K562 (cell line): Measurements from ENCODE around the gene GPSM3.

Experiments used
- CREM ChIP-seq: IDR thresholded peaks from 2 replicates; pipeline ENCODE4 v1.6.1; 2014; ENCODE audit warnings: antibody characterized with exemption, low read depth
- ELK1 ChIP-seq: sonication (generic); formaldehyde crosslinking; IDR thresholded peaks from 2 replicates; pipeline ENCODE4 v1.8.1; 2022; ENCODE audit warnings: missing genetic modification reagents
- ETS2 ChIP-seq: IDR thresholded peaks from 2 replicates; pipeline ENCODE4 v1.6.1; 2016; ENCODE audit warnings: borderline replicate concordance, missing genetic modification characterization, mild to moderate bottlenecking, moderate library complexity, missing compliant biosample characterization; ENCODE audit not compliant: poor library complexity, severe bottlenecking
- NCOR1 ChIP-seq: fragments of 450-650 bp; IDR thresholded peaks from 2 replicates; pipeline ENCODE4 v1.6.1; 2016; ENCODE audit warnings: mild to moderate bottlenecking, moderate library complexity
- NFIC ChIP-seq: fragments of 450-650 bp; IDR thresholded peaks from 2 replicates; pipeline ENCODE4 v1.6.1; 2017; ENCODE audit warnings: mild to moderate bottlenecking, inconsistent platforms
- POLR2A ChIP-seq: fragments of 450-650 bp; conservative IDR thresholded peaks from 2 replicates; pipeline ENCODE4 v1.6.1; 2016
- PTTG1 ChIP-seq: fragments of 450-650 bp; IDR thresholded peaks from 2 replicates; pipeline ENCODE4 v1.6.1; 2016; ENCODE audit warnings: low read depth, mild to moderate bottlenecking, missing genetic modification characterization, missing compliant biosample characterization
- RCOR1 ChIP-seq, 2 experiments: IDR thresholded peaks; 2 replicates each; pipeline ENCODE4 v1.6.1; 2012; ENCODE audit warnings: low read depth in 2 of 2, low read length in 2 of 2, borderline replicate concordance in 1 of 2, improper control_type of control experiment in 1 of 2
- RFX5 ChIP-seq: IDR thresholded peaks from 2 replicates; pipeline ENCODE4 v1.6.1; 2011; ENCODE audit warnings: low read depth, mild to moderate bottlenecking, improper control_type of control experiment, low read length
- STAT5B ChIP-seq: fragments of 250-450 bp; sonication (Bioruptor Pico); IDR thresholded peaks from 2 replicates; pipeline ENCODE4 v1.8.0; 2021; ENCODE audit warnings: mild to moderate bottlenecking, inconsistent platforms
- ZBTB1 ChIP-seq: sonication (generic); formaldehyde crosslinking; IDR thresholded peaks from 2 replicates; pipeline ENCODE4 v1.8.1; 2023; ENCODE audit warnings: missing genetic modification reagents, low read depth, mild to moderate bottlenecking, borderline replicate concordance
- ZFX ChIP-seq: sonication (generic); formaldehyde crosslinking; IDR thresholded peaks from 2 replicates; pipeline ENCODE4 v1.8.0; 2022; ENCODE audit warnings: mild to moderate bottlenecking, missing genetic modification reagents, moderate library complexity
- ZNF778 ChIP-seq: fragments of 450-650 bp; formaldehyde crosslinking; IDR thresholded peaks from 2 replicates; pipeline ENCODE4 v1.4.0; 2020; ENCODE audit warnings: mild to moderate bottlenecking, moderate library complexity
- TF ChIP-seq, protein P1 (sequence below): fragments of 250-450 bp; sonication (Bioruptor Pico); IDR thresholded peaks from 2 replicates; pipeline ENCODE4 v1.4.0; 2020; ENCODE audit warnings: mild to moderate bottlenecking, moderate library complexity, borderline replicate concordance

DNA sequence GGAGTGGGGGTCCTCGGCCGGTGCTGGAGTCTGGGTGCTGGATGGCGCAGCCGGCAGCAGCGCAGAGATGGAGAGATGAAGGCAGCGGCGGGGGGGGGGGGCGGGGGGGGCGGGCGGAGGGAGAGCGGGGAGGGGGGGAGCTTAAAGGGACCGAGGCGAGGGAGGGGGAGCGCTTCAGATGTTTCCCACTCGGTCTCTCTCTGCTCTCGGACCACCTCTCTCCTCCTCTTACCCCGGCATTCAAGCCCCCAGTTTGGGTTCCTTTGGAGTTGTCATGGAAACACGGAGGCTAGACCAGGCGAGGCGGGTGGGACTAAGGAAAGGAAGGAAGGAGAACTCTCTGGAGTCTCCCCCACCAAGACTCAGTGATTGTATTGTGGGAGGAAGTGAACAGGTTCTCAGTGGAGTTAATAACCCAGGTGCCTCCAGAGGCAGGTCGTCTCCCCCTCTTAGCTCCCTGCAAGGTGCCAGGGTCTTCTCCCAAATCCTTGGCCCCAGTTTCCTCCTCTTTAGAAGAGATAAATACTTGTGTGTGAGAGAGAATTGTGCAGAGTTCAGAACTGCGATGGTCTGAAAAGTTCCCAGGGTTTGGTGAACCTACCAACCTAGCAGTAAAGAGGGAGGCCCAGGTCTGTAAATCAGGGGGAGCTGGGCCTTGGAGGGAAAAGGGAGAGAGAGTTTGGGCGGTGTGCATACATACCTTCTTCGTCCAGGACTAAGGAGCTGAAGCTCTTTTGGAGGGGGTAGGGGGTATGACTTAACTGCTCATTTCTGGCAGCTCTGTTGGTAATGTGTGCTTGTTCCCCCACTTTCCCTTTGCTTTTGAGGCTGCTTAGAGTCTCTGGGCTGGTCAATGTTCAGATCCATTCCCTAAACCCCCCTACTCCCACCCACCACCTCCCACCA lies 40.3 kb downstream of the GPSM3 start, which contains the start of gene PRRT1:
- TF ChIP-seq, protein P1, sequence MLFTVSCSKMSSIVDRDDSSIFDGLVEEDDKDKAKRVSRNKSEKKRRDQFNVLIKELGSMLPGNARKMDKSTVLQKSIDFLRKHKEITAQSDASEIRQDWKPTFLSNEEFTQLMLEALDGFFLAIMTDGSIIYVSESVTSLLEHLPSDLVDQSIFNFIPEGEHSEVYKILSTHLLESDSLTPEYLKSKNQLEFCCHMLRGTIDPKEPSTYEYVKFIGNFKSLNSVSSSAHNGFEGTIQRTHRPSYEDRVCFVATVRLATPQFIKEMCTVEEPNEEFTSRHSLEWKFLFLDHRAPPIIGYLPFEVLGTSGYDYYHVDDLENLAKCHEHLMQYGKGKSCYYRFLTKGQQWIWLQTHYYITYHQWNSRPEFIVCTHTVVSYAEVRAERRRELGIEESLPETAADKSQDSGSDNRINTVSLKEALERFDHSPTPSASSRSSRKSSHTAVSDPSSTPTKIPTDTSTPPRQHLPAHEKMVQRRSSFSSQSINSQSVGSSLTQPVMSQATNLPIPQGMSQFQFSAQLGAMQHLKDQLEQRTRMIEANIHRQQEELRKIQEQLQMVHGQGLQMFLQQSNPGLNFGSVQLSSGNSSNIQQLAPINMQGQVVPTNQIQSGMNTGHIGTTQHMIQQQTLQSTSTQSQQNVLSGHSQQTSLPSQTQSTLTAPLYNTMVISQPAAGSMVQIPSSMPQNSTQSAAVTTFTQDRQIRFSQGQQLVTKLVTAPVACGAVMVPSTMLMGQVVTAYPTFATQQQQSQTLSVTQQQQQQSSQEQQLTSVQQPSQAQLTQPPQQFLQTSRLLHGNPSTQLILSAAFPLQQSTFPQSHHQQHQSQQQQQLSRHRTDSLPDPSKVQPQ (CRISPR knock-in tag) = no peak
- TF ChIP-seq RCOR1 (IDR thresholded peaks at IDR 0.05; ENCODE audit: borderline replicate concordance in 1 of 2, low read depth in 2 of 2, low read length in 2 of 2) (no peak), NCOR1 (no peak), ELK1 (CRISPR knock-in tag) (no peak), ZNF778 (CRISPR knock-in tag) (no peak), POLR2A (no peak), CREM (no peak), STAT5B (CRISPR knock-in tag) (no peak), PTTG1 (no peak), NFIC (no peak), ZFX (CRISPR knock-in tag) (peak; percentile 21; the same call in 1 of the 2 replicates), RFX5 (no peak), ZBTB1 (CRISPR knock-in tag) (no peak), ETS2 (tag) (no peak)
